GM18861 (cell line): ENCODE results near the gene B3GALT6.
"Not testable (repeated sequence)": the region's sequence is repeated elsewhere in the genome, so short reads cannot be mapped to it uniquely, and the experiment has no call there.

Source experiments
- ATAC-seq: cut with Tn5 transposase; IDR thresholded peaks from one replicate; pipeline ENCODE4 v1.9.1; 2021; ENCODE audit not compliant: unreplicated experiment

B3GALT6 gene

DNA sequence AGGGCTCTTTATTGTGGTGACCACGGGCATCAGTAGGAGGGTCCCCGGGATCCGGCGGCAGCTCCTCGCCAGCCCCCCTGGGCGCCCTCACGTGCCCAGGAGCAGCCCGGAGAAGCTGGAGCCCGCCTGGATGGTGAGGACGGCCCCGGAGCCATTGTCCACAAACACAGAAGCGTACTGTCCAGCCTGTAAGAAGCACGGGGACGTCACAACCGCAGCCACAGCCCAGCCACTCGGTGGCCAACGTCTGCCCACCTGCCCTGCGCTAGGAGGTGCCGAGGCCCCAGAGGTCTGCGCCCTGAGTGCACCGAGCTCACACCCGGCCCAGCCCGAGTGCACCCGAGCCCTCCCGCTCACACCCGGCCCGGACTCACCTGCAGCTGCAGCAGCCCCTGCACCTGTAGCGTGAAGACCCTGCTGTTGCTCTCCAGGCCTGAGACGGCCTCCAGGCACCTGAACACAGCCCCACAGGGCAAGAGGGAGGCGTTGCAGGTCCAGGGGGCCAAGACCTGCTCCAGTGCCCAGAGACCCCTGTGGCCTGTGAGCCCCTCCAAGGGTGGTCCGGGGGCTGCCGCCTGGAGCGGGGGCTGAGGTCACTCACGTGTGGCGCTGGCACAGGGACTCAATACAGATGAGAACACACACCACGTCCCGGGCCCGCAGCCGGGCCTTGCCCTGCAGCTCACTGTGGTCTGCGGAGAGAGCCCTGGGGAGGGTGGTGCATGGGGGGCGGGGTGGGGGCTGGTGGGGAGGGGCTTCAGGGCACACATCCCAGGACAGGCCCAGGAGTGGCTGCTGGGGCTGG lies 10.6 kb downstream of the B3GALT6 start:
- ATAC-seq: no peak

GRCh38 chr1:1243266-1243660 lies 11.2 kb downstream of the B3GALT6 start:
- ATAC-seq: no peak

- no peak for ATAC-seq
Observed at GRCh38 chr1:1243807-1244191, 11.8 kb downstream of the B3GALT6 start.

DNA sequence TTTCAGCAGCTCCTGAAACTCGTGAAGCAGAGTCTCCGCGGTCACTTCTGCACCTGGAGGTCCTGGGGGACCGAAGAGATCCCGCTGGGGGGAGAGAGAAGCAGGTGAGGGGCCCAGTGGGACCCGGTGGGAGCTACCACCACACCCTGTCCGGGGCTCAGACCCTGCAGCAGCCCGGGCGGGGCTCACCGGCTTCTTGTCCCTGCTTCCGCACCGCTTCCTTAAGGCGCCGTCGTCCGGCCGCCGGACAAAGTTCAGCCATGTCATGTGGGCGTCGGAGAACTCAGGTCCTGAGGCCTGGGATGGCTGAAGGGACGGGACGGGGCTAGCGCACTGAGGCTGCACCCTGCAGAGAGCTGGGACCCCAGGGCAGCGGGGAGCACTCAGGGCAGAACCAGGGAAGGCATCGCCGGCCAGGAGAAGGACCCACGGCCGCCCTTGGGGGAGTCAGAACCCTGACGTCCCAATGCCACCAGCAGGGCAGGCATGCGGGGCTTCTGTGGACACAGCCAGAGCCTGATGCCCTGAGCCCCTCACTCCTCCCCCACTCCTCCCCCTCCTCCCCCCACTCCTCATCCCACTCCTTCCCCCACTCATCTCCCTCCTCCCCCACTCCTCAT lies 12.3 kb downstream of the B3GALT6 start:
- no peak for ATAC-seq

DNA sequence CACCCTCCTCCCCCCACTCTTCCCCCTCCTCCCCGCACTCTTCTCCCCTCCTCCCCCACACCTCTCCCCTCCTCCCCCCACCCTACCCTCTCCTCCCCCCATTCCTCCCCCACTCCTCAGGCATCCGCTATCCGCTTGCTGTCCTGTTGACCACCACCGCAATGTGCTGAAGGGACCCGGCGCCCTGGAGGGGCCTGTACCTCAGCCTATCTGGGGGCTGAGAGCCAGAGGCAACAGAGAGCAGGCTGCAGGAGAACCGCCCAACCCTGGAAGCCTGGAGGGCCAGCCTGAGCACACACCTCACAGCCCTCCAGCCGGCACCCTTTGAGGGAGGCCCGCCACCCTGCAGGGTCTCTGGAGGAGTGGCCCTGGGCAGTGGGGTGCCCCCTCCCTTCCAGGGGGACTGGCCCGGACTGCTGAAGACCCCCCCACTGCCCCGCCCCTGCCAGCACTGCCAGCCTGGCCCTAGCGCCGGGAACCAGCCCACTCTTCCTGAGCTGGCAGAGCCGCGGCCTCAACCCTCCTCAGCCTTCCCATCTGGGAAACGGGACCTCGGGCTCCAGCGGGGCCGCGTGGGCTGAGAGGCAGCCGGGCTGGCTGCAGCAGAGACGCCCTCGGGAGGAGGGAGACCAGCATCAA lies 13.3 kb downstream of the B3GALT6 start:
- no peak for ATAC-seq

GRCh38 chr1:1245817-1246576 lies 14.0 kb downstream of the B3GALT6 start:
- no peak for ATAC-seq

- no peak for ATAC-seq
Observed at GRCh38 chr1:1246577-1247340, 14.7 kb downstream of the B3GALT6 start, which contains the start of gene C1QTNF12. C1QTNF12 (minus strand) TSS chr1:1246722; CDS start chr1:1246690, 32 bp downstream.

DNA sequence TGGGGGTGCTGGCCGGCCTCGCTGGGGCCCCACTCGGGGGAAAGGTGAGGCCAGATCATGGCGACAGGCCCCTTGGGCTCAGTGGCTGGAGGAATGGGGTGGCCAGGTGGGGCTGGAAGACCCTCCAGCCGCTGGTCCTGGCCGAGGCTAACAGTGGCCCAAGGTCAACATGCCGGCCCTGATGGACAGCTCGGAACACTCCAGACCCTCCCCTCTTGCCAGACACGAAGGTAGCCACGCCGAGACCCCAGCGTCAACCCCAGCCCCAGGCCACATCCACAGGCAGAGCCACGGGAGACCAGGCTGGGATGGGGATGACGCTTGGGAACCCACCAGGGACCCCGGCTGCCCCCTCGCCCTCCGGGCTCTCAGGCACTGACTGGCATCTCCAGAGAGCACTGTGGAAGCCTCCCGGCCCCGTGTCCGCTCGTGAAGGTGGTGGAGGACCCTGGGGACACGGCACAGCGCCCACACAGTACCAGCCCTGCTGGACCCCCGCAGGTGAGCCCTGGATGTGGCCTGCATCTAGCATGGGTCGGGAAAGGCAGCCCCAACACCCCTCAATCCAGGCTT lies 15.4 kb downstream of the B3GALT6 start:
- no peak for ATAC-seq

DNA sequence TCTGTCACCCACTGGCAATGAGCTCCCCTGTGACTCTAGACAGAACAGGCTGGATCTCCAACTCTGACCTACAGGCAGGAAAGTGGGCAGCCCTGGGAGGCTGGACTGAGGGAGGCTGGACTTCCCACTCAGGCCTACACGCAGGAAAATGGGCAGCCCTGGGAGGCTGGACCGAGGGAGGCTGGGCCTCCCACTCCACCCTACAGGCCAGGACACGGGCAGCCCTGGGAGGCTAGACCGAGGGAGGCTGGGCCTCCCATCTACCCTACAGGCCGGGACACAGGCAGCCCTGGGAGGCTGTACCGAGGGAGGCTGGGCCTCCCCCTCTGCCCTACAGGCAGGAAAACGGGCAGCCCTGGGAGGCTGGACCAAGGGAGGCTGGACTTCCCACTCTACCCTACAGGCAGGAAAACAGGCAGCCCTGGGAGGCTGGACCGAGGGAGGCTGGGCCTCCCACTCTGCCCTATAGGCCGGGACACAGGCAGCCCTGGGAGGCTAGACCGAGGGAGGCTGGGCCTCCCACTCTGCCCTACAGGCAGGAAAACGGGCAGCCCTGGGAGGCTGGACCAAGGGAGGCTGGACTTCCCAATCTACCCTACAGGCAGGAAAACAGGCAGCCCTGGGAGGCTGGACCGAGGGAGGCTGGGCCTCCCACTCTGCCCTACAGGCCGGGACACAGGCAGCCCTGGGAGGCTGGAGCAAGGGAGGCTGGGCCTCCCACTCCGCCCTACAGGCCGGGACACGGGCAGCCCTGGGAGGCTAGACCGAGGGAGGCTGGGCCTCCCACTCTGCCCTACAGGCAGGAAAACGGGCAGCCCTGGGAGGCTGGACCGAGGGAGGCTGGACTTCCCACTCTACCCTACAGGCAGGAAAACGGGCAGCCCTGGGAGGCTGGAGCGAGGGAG lies 16.2 kb downstream of the B3GALT6 start:
- ATAC-seq: not testable (repeated sequence)

GRCh38 chr1:1250786-1251284 lies 18.8 kb downstream of the B3GALT6 start:
- no peak for ATAC-seq

DNA sequence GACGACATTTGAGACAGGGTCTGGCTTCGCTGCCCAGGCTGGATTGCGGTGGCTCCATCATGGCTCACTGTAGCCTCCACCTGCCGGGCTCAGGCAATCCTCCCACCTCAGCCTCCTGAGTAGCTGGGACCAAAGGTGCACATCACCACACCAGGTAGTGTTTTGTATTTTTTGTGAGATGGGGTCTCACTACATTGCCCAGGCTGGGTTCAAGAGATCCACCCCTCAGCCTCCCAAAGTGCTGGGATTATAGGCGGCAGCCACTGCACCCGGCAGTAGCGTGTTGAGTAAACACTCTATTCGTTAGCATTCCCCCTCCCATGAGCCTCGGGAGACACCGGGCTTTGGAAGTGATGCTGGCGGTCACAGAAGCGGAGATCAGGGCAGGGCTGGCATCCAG lies 21.3 kb downstream of the B3GALT6 start:
- ATAC-seq: no peak

- no peak for ATAC-seq
Observed at GRCh38 chr1:1253972-1254666, 22.1 kb downstream of the B3GALT6 start.

DNA sequence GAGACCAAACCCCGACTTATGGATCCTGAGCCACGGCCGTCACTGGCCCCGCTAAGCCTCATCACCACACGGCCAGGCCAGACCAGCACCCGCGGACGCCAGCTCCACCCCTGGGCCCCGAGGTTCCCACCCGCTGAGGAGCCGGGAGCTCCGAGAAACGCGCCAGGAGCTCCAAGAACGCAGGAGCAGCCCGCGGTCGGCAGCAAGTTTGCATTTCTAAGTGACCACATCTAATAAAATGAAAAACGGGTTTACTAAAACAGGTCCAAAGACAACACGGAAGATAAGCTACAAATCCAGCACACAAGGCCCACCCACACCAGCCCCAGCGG lies 22.6 kb downstream of the B3GALT6 start:
- no peak for ATAC-seq

DNA sequence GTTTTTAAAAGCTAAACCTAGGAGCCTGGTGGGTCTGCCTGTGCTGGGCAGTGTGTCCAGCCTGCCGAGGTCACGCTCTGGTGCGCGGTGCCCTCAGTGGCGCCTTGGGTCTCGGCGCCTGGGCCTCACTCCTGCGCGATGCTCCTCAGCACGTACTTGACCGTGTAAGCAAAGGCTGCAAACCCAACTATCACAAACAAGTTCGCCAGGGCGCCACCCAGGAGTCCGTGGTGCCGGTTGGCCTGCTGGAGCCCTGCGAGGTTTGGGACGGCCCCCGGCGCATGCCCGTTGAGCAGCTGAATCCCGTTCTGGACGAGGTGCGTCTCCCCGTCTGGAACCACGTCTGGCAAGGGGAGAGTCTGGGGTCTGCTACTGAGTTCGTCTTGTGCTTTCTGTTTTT lies 23.0 kb downstream of the B3GALT6 start:
- no peak for ATAC-seq

GRCh38 chr1:1255611-1256010 lies 23.6 kb downstream of the B3GALT6 start:
- ATAC-seq: no peak

GRCh38 chr1:1256956-1257871 lies 25.2 kb downstream of the B3GALT6 start:
- no peak for ATAC-seq

DNA sequence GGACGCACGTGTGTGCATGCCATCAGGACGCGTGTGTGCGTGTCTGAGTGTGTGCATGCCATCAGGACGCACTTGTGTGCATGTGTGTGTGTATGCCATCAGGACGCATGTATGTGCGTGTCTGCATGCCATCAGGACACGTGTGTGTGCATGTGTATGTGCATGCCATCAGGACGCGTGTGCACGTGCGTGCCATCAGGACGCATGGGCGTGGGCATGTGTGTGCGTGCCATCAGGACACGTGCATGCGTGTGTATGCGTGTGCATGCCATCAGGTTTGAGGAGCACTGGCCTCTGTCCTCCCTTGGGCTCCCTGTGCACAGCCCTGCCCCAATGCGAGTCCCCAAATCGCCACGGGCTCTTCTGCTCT lies 27.1 kb downstream of the B3GALT6 start:
- no peak for ATAC-seq

DNA sequence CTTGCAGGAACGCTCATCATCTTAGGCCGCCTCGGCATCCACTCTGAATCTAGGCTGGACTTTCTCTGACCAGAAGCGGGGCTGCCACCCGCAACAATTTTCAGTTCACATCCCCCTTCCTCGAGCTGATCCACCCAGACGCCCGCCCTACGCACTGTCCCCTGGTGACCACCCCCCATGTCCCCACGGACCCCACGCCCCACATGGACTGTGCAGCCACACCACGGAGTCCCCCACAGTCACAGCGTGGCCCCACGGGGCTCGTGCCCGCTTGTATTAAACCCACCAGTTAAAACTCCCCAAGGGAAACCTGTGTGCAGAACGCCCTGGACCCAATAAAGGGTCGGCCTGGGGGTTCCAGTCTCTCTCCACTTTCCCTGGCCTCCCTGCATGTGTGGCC lies 27.5 kb downstream of the B3GALT6 start:
- ATAC-seq: no peak
